Hepatocyte (in vitro differentiated cells): ENCODE measurements around the gene ASTN2.

Experiments
- EZH2 ChIP-seq: fragments of 200-600 bp; sonication (generic); IDR thresholded peaks from 2 replicates; pipeline ENCODE4 v1.6.1; 2016; ENCODE audit warnings: antibody characterized with exemption, mild to moderate bottlenecking, borderline replicate concordance
- EZH2phosphoT487 ChIP-seq: fragments of 200-600 bp; sonication (generic); IDR thresholded peaks from one replicate; pipeline ENCODE4 v1.6.1; 2018; ENCODE audit warnings: antibody characterized with exemption, mild to moderate bottlenecking, low read depth, moderate library complexity; ENCODE audit not compliant: unreplicated experiment, severe bottlenecking
- TF ChIP-seq, protein P1 (sequence below): fragments of 200-600 bp; sonication (generic); IDR thresholded peaks from 2 replicates; pipeline ENCODE4 v1.5.1; 2016; ENCODE audit warnings: antibody characterized with exemption, mild to moderate bottlenecking; ENCODE audit not compliant: poor library complexity

DNA sequence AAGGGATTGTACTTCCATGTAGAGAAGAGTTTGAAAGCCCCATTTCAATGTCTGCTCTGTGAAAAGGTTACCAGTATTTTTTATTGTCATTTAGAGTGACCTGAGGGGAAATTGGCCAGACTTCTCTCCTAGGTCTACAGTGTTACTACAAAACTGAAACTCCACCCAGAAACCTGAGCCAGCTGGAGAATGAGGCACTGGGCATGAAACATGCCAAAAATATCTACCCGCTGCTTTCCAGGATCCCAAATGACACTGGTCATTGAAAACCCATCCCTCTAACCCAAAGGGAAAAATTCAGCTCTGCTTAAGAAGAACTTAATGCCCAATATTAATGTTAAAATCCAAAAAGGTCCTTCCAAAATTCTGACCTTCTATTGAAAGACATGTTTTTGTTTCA, 826.9 kb downstream of the ASTN2 start:
- TF ChIP-seq, protein P1, sequence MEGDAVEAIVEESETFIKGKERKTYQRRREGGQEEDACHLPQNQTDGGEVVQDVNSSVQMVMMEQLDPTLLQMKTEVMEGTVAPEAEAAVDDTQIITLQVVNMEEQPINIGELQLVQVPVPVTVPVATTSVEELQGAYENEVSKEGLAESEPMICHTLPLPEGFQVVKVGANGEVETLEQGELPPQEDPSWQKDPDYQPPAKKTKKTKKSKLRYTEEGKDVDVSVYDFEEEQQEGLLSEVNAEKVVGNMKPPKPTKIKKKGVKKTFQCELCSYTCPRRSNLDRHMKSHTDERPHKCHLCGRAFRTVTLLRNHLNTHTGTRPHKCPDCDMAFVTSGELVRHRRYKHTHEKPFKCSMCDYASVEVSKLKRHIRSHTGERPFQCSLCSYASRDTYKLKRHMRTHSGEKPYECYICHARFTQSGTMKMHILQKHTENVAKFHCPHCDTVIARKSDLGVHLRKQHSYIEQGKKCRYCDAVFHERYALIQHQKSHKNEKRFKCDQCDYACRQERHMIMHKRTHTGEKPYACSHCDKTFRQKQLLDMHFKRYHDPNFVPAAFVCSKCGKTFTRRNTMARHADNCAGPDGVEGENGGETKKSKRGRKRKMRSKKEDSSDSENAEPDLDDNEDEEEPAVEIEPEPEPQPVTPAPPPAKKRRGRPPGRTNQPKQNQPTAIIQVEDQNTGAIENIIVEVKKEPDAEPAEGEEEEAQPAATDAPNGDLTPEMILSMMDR: no peak
- TF ChIP-seq EZH2phosphoT487 (no peak), EZH2 (no peak)
